Gastroesophageal sphincter (tissue), 4 donors: ENCODE measurements around the gene CDRT4. TPM values are rescaled to one million over a fixed set of nuclear protein-coding genes. Genes with fewer than 3 reads are reported as not detected.
"Not testable (repeated sequence)": the region's sequence is repeated elsewhere in the genome, so short reads cannot be mapped to it uniquely, and the experiment has no call there.

Source experiments
- ATAC-seq: fragments of 150-250 bp; one replicate; pipeline ENCODE4 v1.9.1; 2016; ENCODE audit warnings: mild to moderate bottlenecking, moderate library complexity
- H3K27ac ChIP-seq, 4 donors: fragments of 200-600 bp; sonication (generic) in 3 of 4; 1 replicate in 3 of 4; 2 replicates in 1 of 4; pipeline ENCODE4 v1.5.1; 2016 to 2019
- H3K27me3 ChIP-seq: fragments of 200-600 bp; sonication (generic); one replicate; pipeline ENCODE4 v1.5.1; 2019
- H3K36me3 ChIP-seq, 2 donors: fragments of 200-600 bp; sonication (generic); one replicate each; pipeline ENCODE4 v1.5.1; 2019; ENCODE audit warnings: control low read depth in 1 of 2
- H3K4me1 ChIP-seq, 3 donors: fragments of 200-600 bp; sonication (generic); 1 replicate in 2 of 3; 2 replicates in 1 of 3; pipeline ENCODE4 v1.5.1; 2016 to 2019; ENCODE audit warnings: control low read depth in 2 of 3
- H3K4me3 ChIP-seq, 2 donors: fragments of 200-600 bp; sonication (generic); one replicate each; pipeline ENCODE4 v1.5.1; 2019; ENCODE audit warnings: mild to moderate bottlenecking in 1 of 2, moderate library complexity in 1 of 2
- H3K9me3 ChIP-seq, 3 donors: fragments of 200-600 bp; sonication (generic); one replicate each; pipeline ENCODE4 v1.5.1; 2017 to 2019; ENCODE audit warnings: control low read depth in 2 of 3
- CTCF ChIP-seq, 4 experiments: fragments of 200-600 bp in 2 of 4; fragments of 450-650 bp in 2 of 4; sonication (generic) in 1 of 4; IDR thresholded peaks; one replicate each; pipeline ENCODE4 v1.5.1; 2017 to 2019; ENCODE audit warnings: antibody characterized with exemption in 4 of 4, mild to moderate bottlenecking in 2 of 4, moderate library complexity in 2 of 4
- EP300 ChIP-seq: sonication (generic); formaldehyde crosslinking; IDR thresholded peaks from one replicate; pipeline ENCODE4 v1.6.1; 2017; ENCODE audit warnings: antibody characterized with exemption, mild to moderate bottlenecking
- POLR2A ChIP-seq, 2 donors: fragments of 450-650 bp; IDR thresholded peaks; one replicate each; pipeline ENCODE4 v1.6.1; 2017; ENCODE audit warnings: antibody characterized with exemption in 2 of 2, mild to moderate bottlenecking in 2 of 2, moderate library complexity in 1 of 2
- POLR2AphosphoS5 ChIP-seq: sonication (generic); formaldehyde crosslinking; IDR thresholded peaks from one replicate; pipeline ENCODE4 v1.6.1; 2017; ENCODE audit warnings: antibody characterized with exemption
- WGBS, 2 donors: methylation state at CpG; one replicate each; pipeline ENCODE4 v1.1.5; 2018; ENCODE audit warnings: low coverage in 1 of 2; 5-methylcytosine and 5-hydroxymethylcytosine counted together
- total RNA-seq, 4 donors: library from RNA; depleted of rRNA; stranded (reverse); fragments of >200 nt; gene quantifications; one replicate each; pipeline ENCODE4 v1.1.0, GENCODE V29; 2016

CDRT4 gene
- total RNA-seq, 4 donors from 2014 or later, result 5.4 to 5.9 (median 5.5) TPM

- Histone ChIP-seq H3K4me3 (no peak overlapping the region), H3K27ac (no peak overlapping the region), H3K4me1 (peaks cover 3 to 35% (median 4%) of the 10 kb centered on the region in 3 donors), H3K27me3 (no peaks in the 10 kb centered on the region), H3K36me3 (peaks cover 0 to 15% of the 10 kb centered on the region in 2 donors), H3K9me3 (no peaks in the 10 kb centered on the region)
- 79% methylated on average over 2 of the region's 3 CpGs; no CpG with 5 or more reads in 1 of the 2 donors for WGBS, 2 donors
- TF ChIP-seq POLR2AphosphoS5 (no peak), CTCF (IDR thresholded peaks at IDR 0.05) (no peak), EP300 (no peak), POLR2A (IDR thresholded peaks at IDR 0.05) (no peak)
- ATAC-seq, result no peak
Observed at GRCh38 chr17:15507896-15508295, 40.5 kb upstream of the CDRT4 start.

- no peaks in the 10 kb centered on the region for H3K27me3 ChIP-seq
- TF ChIP-seq POLR2A (IDR thresholded peaks at IDR 0.05) (no peak), POLR2AphosphoS5 (no peak), CTCF (IDR thresholded peaks at IDR 0.05) (no peak), EP300 (no peak)
- peaks cover 0 to 33% (median 3%) of the 10 kb centered on the region in 3 donors for H3K4me1 ChIP-seq
- peaks cover 0 to 15% of the 10 kb centered on the region in 2 donors for H3K36me3 ChIP-seq
- WGBS, 2 donors, result 96 to 100% methylated on average over 3 to 9 of the region's 9 CpGs
- no peak for ATAC-seq
- no peaks in the 10 kb centered on the region for H3K9me3 ChIP-seq
- no peak overlapping the region for H3K4me3 ChIP-seq
- H3K27ac ChIP-seq, result no peak overlapping the region
Observed at GRCh38 chr17:15507001-15507400, 39.6 kb upstream of the CDRT4 start.

- Histone ChIP-seq H3K36me3 (peaks cover 0 to 15% of the 10 kb centered on the region in 2 donors), H3K4me1 (peaks cover 0 to 29% (median 7%) of the 10 kb centered on the region in 3 donors)
- H3K27me3 ChIP-seq, H3K27ac ChIP-seq, ATAC-seq, H3K4me3 ChIP-seq, H3K9me3 ChIP-seq: not testable (repeated sequence)
- no CpG with 5 or more reads among the region's 32 CpGs for WGBS, 2 donors
Observed at GRCh38 chr17:15505708-15506107, 38.3 kb upstream of the CDRT4 start.

GRCh38 chr17:15503731-15504130 lies 36.3 kb upstream of the CDRT4 start:
- 78 to 92% methylated on average over 2 of the region's 2 CpGs for WGBS, 2 donors
- no peaks in the 10 kb centered on the region for H3K9me3 ChIP-seq

GRCh38 chr17:15502369-15503112 lies 35.1 kb upstream of the CDRT4 start:
- ATAC-seq, result peak; percentile 93

More at GRCh38 chr17:15503731-15504130, 36.3 kb upstream of the CDRT4 start:
- H3K36me3 ChIP-seq, result peaks cover 0 to 15% of the 10 kb centered on the region in 2 donors
- no peak for TF ChIP-seq POLR2A (IDR thresholded peaks at IDR 0.05)
- no peak for TF ChIP-seq POLR2AphosphoS5
- TF ChIP-seq EP300, result no peak
- no peak overlapping the region for H3K27ac ChIP-seq
- H3K27me3 ChIP-seq, result no peaks in the 10 kb centered on the region
- peaks cover 0 to 21% (median 7%) of the 10 kb centered on the region in 3 donors for H3K4me1 ChIP-seq
- no peak overlapping the region for H3K4me3 ChIP-seq
- no peak for ATAC-seq

More at GRCh38 chr17:15502369-15503112, 35.1 kb upstream of the CDRT4 start:
- H3K4me3 ChIP-seq, result peak overlapping the region; percentile 4 to 45
- H3K27ac ChIP-seq, result peak overlapping the region; percentile 8 to 87 (median 82)
- 8 to 20% methylated on average over 12 to 17 of the region's 32 CpGs for WGBS, 2 donors
- TF ChIP-seq POLR2A (IDR thresholded peaks at IDR 0.05), result peak in 1 of 2 donors; percentile 19
- peak; percentile 69 to 94 (median 91) for TF ChIP-seq CTCF (IDR thresholded peaks at IDR 0.05)
- TF ChIP-seq EP300, result no peak
- TF ChIP-seq POLR2AphosphoS5, result peak; percentile 67
- H3K4me1 ChIP-seq, result peaks cover 0 to 21% (median 7%) of the 10 kb centered on the region in 3 donors
- H3K36me3 ChIP-seq, result peaks cover 0 to 15% of the 10 kb centered on the region in 2 donors
- H3K27me3 ChIP-seq, result no peaks in the 10 kb centered on the region
- no peaks in the 10 kb centered on the region for H3K9me3 ChIP-seq
